Loucy (cell line): ENCODE results near the gene VCL.

Source experiments
- CTCF ChIP-seq: fragments of 200-600 bp; sonication (generic); conservative IDR thresholded peaks from 2 replicates; pipeline ENCODE4 v1.5.1; 2014; ENCODE audit warnings: mild to moderate bottlenecking, antibody characterized with exemption, low read length
- EZH2phosphoT487 ChIP-seq: fragments of 200-600 bp; IDR thresholded peaks from 2 replicates; pipeline ENCODE4 v1.6.1; 2018; ENCODE audit warnings: antibody characterized with exemption, mild to moderate bottlenecking, moderate library complexity, borderline replicate concordance

GRCh38 chr10:74122060-74122459 lies 124.1 kb downstream of the VCL start:
- TF ChIP-seq CTCF (no peak), EZH2phosphoT487 (no peak)
